ENCODE measurements around the gene GLI3.

GLI3 gene

DNA sequence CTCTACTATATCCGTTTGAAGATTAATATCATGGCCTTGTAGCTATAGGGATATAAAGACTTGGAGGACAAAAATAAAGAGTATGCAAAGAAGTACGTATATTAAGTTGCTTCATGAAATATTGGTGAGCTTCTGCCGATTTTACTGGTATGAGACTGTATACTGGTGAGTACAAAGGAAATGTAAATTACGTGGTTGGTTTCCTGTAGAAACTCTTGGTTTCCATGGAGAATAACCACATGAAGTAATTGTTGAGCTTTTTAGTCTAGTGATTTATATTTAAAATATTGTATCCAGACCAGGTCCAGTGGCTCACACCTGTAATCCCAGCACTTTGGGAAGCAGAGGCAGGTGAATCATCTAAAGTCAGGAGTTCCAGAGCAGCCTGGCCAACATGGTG lies 32.2 kb upstream of the GLI3 start:
- DNase-seq (ENCODE audit: low read depth), result peak; percentile 7
- TF ChIP-seq, protein P1, sequence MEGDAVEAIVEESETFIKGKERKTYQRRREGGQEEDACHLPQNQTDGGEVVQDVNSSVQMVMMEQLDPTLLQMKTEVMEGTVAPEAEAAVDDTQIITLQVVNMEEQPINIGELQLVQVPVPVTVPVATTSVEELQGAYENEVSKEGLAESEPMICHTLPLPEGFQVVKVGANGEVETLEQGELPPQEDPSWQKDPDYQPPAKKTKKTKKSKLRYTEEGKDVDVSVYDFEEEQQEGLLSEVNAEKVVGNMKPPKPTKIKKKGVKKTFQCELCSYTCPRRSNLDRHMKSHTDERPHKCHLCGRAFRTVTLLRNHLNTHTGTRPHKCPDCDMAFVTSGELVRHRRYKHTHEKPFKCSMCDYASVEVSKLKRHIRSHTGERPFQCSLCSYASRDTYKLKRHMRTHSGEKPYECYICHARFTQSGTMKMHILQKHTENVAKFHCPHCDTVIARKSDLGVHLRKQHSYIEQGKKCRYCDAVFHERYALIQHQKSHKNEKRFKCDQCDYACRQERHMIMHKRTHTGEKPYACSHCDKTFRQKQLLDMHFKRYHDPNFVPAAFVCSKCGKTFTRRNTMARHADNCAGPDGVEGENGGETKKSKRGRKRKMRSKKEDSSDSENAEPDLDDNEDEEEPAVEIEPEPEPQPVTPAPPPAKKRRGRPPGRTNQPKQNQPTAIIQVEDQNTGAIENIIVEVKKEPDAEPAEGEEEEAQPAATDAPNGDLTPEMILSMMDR (IDR thresholded peaks at IDR 0.05; ENCODE audit: insufficient read depth, low read depth, low read length, missing control alignments), result no peak
- no peak overlapping the region for H3K4me3 ChIP-seq (ENCODE audit: low read length)

GRCh38 chr7:42264702-42265101 lies 27.7 kb upstream of the GLI3 start:
- no peak for DNase-seq (ENCODE audit: low read depth)
- H3K4me3 ChIP-seq (ENCODE audit: low read length), result no peak overlapping the region
- TF ChIP-seq, protein P1 (IDR thresholded peaks at IDR 0.05; ENCODE audit: insufficient read depth, low read depth, low read length, missing control alignments), result no peak

- H3K4me3 ChIP-seq (ENCODE audit: low read length), result no peak overlapping the region
- DNase-seq (ENCODE audit: low read depth), result no peak
- TF ChIP-seq, protein P1 (IDR thresholded peaks at IDR 0.05; ENCODE audit: insufficient read depth, low read depth, low read length, missing control alignments), result no peak
These were observed 27.0 kb upstream of the GLI3 start for GRCh38 chr7:42263971-42264370.

GRCh38 chr7:42262964-42263363 lies 26.0 kb upstream of the GLI3 start:
- H3K4me3 ChIP-seq (ENCODE audit: low read length), result no peak overlapping the region
- peak; percentile 90 for DNase-seq (ENCODE audit: low read depth)
- TF ChIP-seq, protein P1 (IDR thresholded peaks at IDR 0.05; ENCODE audit: insufficient read depth, low read depth, low read length, missing control alignments), result no peak

GRCh38 chr7:42254217-42254616 lies 17.2 kb upstream of the GLI3 start:
- no peak overlapping the region for H3K4me3 ChIP-seq (ENCODE audit: low read length)
- peak; percentile 92 for DNase-seq (ENCODE audit: low read depth)
- TF ChIP-seq, protein P1 (IDR thresholded peaks at IDR 0.05; ENCODE audit: insufficient read depth, low read depth, low read length, missing control alignments), result no peak

GRCh38 chr7:42253316-42253715 lies 16.3 kb upstream of the GLI3 start:
- TF ChIP-seq, protein P1 (IDR thresholded peaks at IDR 0.05; ENCODE audit: insufficient read depth, low read depth, low read length, missing control alignments), result no peak
- no peak overlapping the region for H3K4me3 ChIP-seq (ENCODE audit: low read length)
- peak; percentile 39 for DNase-seq (ENCODE audit: low read depth)

- H3K4me3 ChIP-seq (ENCODE audit: low read length), result no peak overlapping the region
- TF ChIP-seq, protein P1 (IDR thresholded peaks at IDR 0.05; ENCODE audit: insufficient read depth, low read depth, low read length, missing control alignments), result no peak
- DNase-seq (ENCODE audit: low read depth), result no peak
These were observed 13.4 kb upstream of the GLI3 start for GRCh38 chr7:42250411-42250810.
